Retinal pigment epithelial cell (primary cell): ENCODE data around the gene ERC2.

Source experiments
- DNase-seq: peaks from one replicate; pipeline ENCODE4 v3.0.0-alpha.2; 2010; ENCODE audit warnings: low read depth
- H3K4me3 ChIP-seq: 2 replicates; pipeline ENCODE4 v1.5.1; 2011; ENCODE audit warnings: mild to moderate bottlenecking, low read length, control low read depth, moderate library complexity
- CTCF ChIP-seq: conservative IDR thresholded peaks from 2 replicates; pipeline ENCODE4 v1.5.1; 2011; ENCODE audit warnings: low read depth, low read length, control low read depth, inconsistent platforms

The ERC2 gene

GRCh38 chr3:56291953-56292352, 176.3 kb downstream of the ERC2 start:
- TF ChIP-seq CTCF, result no peak
- DNase-seq, result no peak
- H3K4me3 ChIP-seq, result no peak overlapping the region

DNA sequence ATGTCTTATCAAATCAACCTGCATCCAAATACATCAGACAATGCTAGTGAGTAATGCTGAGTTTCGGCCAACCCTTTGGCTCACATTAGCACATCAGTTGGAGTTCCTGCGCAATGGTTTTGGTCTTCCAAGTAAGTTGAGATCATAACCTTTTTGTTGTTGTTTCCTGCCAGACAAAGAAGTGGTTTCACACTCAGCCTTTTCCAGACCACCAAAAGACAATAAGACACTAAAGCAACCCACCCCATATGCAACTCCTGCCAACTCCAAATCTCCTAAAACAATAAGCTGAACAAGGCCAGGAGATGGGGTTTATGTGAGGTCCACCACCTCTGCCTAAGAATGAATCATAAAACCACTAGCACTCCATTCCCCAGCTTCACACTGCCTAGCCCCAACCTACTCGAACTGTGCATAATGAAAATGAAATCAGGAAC, 177.0 kb downstream of the ERC2 start:
- no peak for TF ChIP-seq CTCF
- no peak for DNase-seq
- no peak overlapping the region for H3K4me3 ChIP-seq

GRCh38 chr3:56290374-56290773, 177.9 kb downstream of the ERC2 start:
- H3K4me3 ChIP-seq, result no peak overlapping the region
- TF ChIP-seq CTCF, result no peak
- no peak for DNase-seq

DNA sequence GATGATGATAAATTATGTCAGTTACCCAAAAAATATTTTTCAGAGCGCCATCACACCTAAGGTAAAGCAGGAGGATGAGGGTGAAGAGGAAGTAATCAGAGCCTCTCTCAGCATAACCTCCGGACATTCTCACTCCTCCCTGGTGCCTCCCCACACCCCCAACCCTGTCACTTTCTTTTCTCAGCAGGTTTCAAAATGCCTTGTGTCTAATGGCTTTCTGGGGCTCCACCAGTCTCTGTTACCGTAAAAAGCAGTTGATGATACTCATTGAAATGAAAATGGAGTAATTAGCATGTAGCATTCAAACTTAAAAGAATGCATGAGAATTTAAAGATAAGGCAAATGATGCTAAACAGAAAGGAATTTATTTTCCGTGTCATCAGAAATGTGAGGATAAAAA, 180.0 kb downstream of the ERC2 start:
- H3K4me3 ChIP-seq, result no peak overlapping the region
- no peak for DNase-seq
- TF ChIP-seq CTCF, result no peak

GRCh38 chr3:56282341-56282740, 185.9 kb downstream of the ERC2 start:
- DNase-seq, result no peak
- H3K4me3 ChIP-seq, result no peak overlapping the region
- TF ChIP-seq CTCF, result no peak

DNA sequence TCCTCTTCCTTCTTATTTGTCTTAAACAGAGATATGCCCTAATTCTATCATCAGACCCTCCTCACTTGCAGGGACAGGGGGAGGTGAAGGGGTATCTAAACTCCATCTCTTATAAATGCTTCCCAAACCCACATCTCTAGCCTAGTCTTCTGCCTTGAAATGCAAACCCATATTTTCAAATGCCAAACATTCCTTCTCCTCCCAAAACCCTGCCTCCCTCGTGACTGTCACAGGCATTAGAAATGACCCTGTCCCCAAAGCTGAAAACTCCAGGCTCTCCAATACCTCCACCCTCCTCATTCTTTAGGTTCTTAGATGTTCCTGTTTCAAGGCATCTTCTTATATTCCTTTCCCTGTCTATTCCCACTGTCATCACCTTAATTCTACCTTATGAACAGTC, 191.0 kb downstream of the ERC2 start:
- H3K4me3 ChIP-seq, result no peak overlapping the region
- no peak for DNase-seq
- no peak for TF ChIP-seq CTCF

- TF ChIP-seq CTCF, result no peak
- no peak overlapping the region for H3K4me3 ChIP-seq
- no peak for DNase-seq
Observed at GRCh38 chr3:56275120-56275519, 193.1 kb downstream of the ERC2 start.
